HG03354 (cell line): ENCODE measurements around the gene DDX10.

Experiments used
- ATAC-seq: cut with Tn5 transposase; IDR thresholded peaks from one replicate; pipeline ENCODE4 v1.9.1; 2021; ENCODE audit warnings: mild to moderate bottlenecking; ENCODE audit not compliant: unreplicated experiment, poor library complexity, severe bottlenecking

DDX10 gene

DNA sequence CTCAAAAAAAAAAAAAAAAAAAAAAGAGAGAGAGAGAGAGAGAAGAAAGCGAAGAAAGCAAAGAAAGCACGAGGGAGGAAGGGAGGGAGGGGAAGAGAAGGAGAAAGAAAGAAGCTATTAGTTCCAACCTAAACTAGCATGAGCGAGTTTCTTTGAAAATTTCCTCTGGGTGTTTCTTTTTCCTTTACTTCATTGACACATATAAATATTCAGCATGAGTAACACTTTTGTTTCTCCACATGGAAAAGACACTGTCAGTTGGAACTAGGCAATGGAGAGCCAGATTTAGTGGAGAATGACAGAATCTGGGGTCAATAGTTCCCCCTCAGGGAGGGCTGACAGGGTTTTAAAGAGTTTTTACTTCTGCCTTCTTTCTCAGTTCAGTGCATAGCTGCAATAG lies 257.4 kb downstream of the DDX10 start:
- ATAC-seq, result no peak

DNA sequence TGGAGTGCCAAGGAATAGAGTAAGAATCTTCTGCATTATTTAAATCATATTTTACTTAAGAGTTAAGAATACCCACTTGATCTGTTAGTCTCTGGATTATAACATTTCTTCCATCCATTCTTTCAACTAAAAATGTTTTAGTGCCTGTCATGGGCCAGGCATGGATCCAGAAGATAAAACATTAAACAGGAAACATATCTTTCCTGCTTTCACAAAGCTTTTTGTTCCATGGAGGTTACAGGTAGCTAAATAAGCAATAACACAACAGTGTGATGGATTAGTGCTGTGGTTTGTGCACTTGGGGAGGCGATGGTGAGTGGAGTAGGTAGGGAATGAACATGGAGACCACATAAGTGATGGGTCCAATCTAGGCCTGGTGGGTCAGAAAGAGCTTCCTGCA lies 258.5 kb downstream of the DDX10 start:
- no peak for ATAC-seq

DNA sequence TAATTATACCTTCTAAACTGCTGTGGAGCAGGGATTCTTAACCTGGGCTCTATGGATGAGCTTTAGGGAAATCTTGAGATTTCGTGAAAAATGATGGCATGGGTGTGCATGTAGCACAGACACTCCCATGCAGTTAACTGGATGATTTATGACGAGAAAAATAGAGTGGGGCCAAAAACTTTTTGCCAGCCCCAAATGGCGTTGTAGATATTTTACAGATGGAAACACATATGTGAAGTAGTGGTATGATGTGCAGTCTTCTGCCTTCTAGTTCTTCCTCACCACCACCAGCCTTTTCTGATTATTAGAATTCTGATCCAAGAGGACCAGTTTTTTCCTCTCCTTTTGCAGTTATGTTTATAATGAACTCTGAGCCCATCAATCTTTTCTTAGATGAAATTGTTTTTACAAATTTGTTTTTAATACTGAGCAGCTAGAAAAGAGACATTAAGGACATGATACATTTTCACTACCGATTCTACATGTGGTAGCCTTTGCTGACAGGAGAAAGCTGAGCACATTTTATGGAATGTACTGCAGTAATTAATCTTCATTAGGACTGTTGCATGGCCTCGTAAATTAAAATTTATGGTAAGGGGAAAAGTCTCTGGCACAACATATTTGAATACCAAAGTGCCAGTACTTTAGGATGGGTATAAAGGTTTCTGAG lies 261.4 kb downstream of the DDX10 start:
- no peak for ATAC-seq

DNA sequence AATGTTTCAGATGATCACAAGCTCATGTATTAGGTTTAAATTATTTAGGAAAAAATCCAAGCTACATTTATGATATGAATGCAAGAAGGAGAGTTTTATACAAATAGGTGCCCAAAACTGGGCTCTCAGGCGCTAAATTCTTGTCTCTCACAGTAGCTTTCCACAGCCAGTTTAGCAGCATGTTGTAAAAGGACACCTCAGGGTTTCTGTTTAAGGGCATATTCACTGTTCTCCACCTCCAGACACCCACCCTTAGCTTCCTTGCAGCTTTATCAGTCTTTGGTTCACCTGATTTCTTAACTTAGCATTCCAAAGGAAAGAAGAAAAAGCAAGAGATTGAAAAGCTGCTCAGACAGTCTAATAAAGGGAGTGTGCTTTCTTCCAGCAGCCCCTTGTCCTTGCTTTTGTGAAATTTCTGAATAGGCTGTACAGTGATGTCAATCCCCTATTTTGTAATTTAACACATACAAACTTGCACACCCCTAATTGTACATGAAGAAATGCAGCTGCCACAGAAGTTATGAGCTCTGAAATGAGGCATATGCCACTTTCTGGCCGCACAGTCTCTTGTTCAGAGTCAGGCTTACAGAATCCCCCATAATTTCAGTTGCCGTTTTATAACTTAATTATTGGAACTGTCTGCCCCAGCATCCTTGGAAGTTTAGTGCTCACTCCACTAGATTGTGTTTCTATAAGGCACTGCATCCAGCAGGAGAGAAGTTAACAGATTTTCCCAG lies 262.1 kb downstream of the DDX10 start:
- no peak for ATAC-seq

DNA sequence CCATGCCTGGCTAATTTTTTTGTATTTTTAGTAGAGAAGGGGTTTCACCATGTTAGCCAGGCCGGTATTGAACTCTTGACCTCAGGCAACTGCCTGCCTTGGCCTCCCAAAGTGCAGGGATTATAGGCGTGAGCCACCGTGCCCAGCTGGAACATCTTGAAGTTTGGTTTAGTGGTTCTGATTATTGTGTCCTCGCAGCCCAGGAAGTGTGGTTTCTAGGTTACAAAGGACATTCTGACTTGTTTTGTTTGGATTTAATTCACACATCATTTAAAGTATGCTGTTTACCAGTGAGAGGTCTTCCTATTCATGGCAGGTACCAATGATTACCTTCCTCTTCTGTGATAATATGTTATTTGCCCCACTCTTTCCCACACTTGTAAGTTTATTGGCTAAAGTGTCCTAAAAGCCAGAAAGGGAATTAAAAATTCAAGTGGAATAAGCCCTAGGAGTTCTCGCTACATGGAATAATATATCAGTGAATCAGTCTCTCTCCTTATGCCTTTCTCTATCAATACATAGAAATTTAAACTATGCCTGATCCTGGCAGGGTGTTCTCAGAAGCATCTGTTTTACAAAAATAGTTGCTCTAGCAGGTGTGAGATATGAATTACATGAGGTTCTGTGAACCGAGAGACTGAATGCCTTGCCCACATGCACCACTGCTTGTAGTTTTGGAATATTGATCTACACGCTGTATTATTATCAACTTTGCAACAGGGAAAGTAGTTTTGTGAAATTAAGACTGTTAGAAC lies 263.1 kb downstream of the DDX10 start:
- ATAC-seq, result no peak

DNA sequence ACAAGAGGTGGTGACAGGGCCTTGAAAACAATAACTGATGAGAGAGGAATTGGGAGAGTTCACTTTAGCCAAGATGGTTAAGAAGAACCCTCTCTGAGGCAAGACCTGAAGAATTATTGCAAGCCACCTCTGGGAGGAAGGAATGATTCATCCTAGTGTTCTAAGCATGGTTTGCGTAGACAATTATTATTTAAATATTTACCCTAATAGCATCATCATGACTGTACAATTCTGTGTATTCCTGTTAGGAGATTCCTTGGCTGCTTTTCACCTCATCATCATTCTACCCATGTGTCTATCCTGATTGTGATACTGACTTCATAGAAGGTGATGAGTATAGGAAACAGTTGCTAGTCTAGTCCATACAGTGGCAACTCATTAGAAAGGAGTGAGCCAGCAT lies 264.4 kb downstream of the DDX10 start:
- no peak for ATAC-seq

DNA sequence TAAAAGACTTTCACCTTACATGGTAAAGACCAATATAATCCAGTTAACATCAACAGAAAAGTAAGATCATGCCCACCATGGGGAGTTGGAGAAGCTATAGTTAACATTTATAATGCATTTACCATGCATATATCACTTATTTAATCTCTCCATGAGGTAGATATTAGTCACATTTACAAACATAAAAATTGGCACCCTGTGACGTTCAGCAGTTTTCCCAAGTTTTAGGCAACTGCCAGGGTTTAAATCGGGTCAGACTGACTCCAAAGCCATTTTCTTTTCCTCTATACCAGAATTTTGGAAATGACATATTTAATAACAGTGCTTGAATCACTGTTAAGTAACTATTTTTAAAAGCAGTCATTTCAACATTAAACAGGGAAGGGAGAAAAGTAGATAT lies 266.3 kb downstream of the DDX10 start:
- no peak for ATAC-seq

DNA sequence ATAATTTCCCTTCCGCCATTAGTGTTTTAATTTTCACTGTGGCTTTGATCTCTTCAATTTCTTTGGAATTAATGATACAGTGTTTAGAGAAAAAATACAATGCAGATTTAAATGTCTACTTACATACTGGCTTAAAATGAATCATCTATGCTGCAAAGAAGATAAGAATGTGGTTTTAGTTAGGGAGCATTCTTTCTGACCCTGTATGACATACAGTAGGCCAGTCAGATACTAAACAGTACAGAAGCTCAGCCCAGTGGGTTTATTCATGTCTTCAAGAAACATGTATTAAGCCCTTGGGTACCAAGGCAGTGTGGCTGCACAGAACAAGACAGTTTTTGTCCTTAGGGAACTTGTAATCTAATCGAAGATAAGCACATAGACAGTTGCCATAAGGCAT lies 268.8 kb downstream of the DDX10 start:
- no peak for ATAC-seq

DNA sequence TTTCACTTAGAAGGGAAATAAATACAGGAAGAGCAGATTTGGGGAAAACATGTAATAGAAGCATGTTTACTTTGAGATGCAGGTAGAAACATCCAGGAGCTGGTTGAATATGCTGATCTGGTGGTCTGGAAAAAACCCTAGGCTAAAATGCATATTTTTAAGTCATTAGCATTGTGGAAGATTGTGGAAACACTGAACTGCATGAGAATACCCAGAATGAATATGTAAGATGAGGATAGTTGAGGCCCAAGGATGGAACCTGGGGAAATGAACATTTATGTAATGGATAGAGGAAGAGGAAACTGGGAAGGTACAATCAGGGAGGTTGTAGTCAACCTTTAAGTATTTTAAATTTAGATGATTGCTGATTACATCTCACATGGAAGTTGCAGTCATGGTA lies 269.4 kb downstream of the DDX10 start:
- no peak for ATAC-seq

DNA sequence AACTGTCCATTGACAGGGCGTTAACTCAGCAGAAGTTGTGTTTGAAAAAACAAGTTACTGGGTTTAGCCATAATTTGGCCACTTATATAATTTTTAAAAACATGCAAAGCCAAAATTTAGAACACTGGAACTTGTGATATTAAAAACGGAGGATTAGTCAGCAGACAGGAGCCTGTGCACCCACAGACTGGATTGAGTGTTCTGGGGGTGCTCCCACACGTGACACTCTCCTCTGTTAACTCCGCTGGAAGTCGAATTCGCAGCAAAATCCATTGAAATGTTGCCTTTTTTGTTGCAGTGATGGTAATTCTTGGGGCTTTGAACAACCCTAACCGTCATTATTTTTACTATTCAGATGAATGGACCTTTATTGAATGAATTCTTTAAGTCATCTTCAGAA lies 269.8 kb downstream of the DDX10 start:
- no peak for ATAC-seq

DNA sequence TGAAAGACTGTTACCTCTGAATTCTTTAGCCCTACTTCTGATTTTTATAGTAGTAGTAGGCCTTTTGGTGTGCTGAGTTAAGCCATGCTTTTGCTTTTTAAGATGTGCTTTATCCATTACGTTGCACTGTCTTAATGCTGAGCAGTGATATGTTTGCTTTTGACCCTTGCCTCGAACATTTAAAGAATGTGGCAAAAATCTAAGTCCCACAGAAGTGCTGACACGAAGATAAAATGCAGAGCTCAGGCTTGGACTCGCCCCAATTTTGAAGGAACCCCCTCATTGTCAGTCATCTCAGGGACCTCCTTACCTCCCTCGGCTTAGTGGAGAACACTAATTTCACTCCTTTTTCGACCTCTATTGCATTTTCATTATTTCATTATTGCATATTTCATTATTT lies 272.9 kb downstream of the DDX10 start:
- ATAC-seq, result no peak

DNA sequence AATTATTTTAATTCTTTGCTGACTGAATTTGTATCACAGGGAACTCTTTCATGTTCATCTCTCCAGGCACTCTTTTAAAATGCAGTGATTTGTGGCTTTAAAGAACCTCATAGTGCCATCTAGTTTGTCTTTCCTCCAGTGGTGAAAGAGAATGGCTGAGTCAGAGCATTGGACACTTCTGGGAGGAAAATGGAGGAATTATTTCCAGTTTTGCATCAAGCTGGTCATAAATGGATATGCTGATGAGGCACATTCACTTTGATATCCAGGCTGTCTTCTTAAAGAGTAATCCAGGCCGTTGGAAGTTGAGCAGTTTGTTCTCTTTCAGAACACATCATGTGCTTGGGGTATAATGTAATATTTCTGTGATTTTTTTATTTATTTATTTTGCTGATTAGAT lies 273.7 kb downstream of the DDX10 start:
- ATAC-seq, result no peak

DNA sequence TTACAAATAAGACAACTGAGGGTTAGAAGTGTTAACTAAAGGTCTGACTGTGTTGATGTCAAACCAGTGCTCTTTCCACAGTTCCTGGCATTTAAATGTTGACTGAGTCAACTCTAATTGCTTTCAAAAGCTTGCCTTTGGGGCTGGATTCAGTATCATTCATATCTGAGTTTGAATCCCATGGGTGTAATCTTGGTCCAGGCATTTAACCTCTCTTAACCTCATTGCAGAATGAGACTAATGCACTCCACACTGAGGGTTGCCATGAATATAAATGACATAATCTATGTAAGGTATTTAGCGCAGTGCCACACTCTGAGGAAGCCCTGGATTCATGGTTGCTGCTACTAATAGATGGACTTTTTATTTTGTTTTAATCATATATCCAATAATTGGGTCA lies 274.3 kb downstream of the DDX10 start:
- ATAC-seq, result no peak

DNA sequence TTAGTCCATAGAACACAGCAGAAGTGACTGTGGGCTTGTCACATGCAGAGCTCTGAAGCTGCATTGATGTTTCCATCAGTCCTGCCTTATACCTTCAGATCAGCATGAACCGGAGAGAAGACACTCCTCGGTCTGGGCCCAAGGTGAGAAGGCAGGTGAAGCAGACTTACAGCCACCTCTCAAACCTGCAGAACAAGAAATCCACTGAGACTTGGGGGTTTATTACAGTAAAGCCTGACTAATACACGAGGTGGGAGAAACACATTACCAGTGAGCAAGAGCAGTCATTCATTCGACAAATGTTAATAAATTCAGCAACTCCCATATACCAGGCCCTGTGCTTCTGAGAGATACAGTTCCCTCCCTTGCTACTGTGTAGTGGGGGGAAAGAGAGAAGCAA lies 279.0 kb downstream of the DDX10 start:
- ATAC-seq, result no peak

DNA sequence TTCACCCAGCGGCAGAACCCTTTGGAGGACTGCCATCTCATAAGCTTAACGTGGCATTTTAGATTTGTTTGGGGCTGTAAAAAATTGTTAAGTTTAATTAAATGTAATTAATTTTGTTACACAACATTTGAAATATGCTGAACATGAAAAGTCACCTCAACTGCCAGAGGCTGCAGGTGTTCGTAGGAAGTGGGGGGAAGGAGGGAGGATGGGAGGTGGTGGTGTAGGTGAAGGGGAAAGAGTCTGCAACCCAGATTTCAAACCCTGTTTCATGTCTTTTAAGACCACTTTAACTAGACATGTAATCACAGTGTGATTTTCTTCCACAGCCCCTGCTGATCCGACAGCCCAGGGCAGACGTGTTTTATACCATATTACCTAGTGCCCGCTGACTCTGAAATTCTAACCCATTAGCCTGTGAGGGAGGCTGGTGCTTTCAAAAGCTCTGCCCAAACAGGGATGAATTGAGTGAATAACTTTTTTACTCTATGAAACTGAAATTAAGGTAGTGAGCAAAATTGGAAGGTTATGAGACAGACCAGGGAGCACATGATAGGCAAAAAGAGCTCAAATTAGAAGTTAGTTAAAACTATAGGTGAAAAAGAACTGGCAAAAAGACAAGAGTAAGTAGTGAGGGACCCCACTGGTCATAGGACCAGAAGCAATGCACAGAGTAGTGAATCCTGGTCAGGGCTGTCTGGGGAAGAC lies 279.8 kb downstream of the DDX10 start:
- no peak for ATAC-seq

DNA sequence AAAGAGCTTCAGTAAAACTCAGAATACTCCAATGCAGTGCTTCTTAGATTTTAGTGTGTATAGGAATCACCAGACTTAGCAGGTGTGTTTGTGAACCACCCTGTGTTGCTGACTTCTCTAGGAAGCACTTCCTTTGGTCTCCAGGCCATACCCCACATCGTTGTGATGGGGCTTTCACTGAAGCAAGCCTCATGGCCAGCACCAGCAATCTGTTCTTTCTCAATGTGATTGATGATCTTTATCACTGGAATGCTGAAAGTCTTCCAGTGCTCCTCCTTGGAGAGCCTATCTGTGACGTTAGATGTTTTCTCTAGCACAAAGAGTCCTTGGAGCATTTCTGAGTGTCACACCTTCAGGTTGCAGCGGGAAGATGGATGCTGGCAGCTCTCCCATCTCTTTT lies 280.5 kb downstream of the DDX10 start:
- no peak for ATAC-seq

DNA sequence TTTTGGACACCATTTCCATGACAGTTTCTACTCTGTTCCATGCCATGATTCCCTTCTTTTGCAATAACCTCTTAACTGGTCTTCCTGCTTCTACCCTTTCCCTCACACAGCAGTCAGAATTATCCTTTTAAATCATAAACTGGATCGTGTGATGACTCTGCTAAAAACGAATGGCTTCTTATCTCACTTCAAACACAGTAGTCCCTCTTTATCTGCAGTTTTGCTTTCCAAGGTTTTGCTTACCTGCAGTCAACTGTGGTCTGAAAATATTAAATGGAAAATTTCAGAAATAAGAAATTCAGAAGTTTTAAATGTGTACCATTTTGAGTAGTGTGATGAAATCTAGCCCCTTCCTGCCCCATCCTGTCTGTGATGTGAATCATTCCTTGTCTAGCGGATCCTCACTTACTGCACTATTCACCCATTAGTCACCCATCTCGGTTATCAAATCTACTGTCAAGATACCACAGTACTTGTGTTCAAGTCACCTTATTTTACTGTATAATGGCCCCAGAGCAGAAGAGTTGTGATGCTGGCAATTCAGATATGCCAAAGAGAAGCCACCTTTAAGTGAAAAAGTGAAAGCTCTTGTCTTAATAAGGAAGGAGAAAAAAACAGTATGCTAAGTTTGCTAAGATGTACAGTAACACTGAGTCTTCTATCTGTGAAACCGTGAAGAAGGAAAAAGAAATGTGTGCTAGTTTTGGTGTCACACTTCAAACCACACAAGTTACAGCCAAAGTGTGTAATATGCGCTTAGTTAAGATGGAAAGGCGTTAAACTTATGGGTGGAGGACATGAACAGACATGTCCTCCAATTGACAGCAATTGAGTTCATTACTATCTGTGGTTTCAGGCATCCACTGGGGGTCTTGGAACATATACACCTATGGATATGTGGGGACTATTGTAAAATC lies 283.0 kb downstream of the DDX10 start:
- ATAC-seq, result no peak

DNA sequence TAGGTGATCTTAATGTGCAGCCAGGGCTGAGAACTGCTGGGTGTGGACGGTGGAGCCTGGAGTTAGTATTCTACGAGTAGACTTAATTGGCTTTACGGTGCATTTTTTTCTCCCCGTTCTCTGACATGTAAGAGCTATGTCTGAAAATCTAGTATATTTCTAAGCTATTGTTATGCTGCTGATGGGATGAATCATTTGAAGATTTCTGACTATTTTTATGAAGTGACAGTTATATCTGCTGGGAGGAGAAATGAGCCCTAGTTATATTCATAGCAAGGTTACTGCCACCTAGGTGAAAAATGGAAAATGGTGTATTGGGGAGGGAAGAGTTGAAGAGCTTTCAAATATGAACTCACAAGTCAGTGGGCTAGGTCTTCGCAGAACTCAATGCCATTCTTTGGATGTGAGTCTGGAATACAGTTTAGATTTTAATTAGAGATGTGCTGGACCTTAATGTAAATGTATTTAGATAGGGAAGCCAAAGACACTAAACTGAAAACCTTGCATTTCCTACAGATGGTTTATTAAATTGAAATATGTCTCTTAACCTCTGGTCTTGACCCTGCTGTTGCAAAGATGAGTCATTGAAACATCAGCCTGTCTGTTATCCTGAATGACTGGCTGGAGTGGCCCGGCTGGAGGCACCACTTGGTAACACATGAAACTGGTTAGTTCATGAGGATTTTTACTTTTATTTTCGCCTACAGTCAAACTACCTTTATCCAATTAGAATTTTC lies 293.7 kb downstream of the DDX10 start:
- peak; percentile 64 for ATAC-seq
